ENCODE measurements around the gene MTURN.

Gene MTURN

GRCh38 chr7:30136117-30136731 lies 1.4 kb downstream of the MTURN start:
- no peak for DNase-seq

DNA sequence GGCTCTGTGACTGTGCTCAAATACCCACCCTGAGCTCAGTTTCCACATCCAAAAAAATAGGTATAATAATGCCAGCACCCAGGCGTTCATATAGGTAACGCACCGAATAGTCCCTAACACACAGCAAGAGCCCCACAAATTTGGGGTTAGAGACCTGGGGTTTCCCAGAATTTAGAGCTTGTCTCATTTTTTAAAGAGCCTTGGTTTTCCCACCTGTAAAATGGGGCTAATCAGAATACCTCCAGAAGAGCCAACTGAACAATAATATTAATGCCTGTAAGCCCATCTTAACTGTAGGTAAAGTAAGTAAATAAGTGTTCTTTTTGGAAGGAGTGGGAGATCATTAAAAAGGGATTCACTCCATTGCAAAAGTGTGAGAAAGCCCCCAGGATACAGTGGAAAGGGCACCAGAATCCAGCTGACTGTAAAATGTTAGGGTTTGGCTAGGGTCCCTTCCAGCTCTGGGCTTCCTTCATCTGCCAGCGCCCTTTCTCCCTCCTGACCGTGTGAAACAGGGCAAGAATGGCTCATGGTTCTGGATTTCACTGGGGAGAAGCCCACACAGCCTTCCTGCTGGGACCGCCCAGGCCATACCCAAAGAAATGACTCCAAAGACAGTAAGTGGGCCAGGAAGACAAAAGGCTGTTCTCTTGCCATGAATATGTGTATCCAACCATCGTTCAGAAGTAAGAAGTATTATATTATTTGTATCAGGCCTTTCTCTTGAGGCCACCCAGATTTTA lies 2.1 kb downstream of the MTURN start:
- DNase-seq, result no peak

DNA sequence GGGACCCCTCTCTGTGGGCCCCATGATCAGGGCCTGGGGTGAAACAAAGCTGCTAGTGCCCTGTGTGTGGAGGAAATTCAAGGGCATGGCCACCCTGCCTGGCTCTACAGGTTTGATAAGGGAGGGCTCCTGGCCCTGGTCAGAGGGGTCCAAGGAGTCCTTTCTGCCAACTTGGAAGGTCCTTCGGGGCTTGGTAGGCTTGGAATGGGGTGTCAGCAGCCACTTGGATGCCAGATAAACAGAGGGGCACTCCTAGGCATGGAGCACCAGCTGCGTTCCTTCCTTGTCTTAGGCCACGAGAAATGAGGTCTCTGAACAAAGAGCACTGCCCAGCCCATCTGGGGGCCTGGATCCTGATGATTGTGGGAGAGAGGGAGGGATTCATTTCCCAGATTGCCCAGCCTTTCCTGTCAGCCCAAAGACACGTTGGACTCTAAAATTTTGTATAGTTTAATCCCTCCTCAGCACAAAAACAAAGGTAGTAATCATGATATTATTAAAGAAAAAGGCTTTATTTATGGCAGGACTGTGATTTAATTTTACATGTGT lies 5.1 kb downstream of the MTURN start:
- no peak for DNase-seq

DNA sequence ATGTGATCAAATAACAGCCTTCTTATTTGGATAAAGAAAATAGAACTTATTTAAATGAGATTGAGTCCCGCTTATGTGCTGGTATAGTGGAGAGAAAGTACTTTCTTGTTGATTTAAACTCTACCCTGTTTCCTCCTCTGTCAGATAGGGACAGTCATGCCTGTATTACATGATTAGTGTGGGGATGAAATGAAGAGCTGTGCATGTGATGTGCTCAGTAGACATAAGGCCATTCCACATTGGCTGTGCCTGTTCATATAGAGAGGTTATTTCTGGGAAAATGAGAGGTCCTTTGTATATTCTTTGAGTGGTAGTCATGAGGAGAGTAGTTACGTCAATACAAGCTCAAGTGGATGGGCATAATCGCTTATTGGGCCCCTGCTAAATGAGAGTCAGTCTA lies 5.7 kb downstream of the MTURN start:
- DNase-seq, result no peak

DNA sequence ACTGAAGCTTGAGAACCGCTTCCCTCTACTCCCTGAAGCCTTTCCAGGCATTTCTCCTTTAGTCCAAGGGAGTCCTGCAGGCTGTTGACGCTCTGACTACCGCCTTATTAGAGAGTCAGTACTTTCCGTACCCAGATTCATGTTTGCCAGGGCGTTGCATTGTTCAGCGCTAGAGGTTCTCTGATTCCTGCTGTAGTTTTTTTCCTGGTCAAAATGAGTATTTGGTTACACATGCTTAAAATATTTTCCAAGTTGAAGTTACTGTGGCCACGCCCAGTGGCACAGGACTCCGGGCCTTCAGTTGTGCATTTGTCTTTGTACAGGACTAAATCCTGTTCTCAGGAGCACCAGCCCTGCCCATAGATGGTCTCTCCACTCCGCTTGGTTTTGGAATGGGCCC lies 7.9 kb downstream of the MTURN start:
- no peak for DNase-seq

- DNase-seq, result peak; percentile 19
Observed at GRCh38 chr7:30143748-30144251, 9.0 kb downstream of the MTURN start.

DNA sequence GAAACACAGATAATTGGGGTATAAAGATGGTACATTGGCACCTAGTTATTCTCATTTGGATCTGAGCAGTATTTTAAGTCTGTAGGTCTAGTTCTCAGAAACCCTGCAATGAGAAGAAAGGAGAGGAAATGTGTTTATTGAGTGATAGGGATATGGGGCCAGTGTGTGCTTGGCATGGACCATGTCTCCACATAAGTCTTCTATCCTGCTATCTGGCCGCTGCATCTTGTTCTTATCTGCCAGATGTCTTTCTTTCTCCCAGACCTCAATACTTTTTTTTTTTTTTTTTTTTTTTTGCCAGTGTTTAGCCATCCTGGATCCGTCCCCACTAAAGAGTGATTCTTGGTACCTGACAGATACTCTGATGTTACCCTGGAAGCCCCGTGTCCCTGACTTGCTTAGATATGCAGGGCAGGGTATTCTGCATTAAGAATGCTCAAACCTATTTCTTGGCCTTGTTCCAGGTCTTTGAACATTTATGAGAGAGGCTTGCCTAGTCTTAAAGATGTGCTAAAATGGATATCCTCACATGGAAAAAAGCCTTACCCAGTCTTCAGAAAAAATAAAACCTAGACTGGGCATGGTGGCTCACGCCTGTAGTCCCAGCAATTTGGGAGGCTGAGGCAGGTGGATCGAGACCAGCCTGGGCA lies 10.0 kb downstream of the MTURN start:
- no peak for DNase-seq

GRCh38 chr7:30145426-30145970 lies 10.7 kb downstream of the MTURN start:
- no peak for DNase-seq

GRCh38 chr7:30146127-30146612 lies 11.4 kb downstream of the MTURN start:
- peak; percentile 52 for DNase-seq

DNA sequence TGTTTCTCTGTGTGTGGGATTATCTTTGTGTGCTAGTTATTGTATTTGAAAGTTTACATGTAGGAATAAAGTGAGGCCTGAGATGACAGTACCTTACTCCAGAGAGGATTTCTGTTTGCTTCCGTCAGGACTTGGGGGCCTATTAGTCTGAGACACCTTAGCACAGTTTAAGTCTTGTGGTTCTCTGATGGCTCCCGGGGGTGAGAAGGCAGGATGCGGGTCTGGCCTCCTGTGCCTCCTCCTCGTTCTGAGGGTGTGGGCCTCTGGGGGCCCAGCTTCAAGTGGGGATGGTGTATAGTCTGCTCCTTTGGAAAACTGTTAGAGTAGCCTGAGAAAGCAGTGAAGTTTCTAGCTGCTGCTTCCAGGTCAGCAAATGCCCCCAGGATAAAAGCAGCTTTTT lies 12.4 kb downstream of the MTURN start:
- DNase-seq, result no peak

DNA sequence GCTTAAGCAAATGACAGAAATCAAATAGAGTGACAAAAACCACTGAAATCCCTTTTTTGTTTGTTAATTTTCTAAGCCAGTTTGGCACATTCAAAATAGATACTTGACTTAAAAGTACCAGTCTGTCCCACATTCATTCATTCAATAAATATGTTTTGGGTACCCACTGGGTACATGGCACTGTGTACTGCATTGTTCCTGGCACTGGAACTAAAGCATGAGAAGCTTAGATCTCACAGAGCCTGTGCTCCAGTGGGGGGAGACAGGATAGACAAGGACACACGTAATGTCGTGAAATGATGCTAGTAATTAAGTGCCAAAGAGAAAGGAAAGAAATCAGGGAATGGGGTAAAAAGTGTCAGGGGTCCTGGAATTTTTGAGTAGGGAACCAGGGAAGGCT lies 13.0 kb downstream of the MTURN start:
- no peak for DNase-seq

GRCh38 chr7:30148426-30148825 lies 13.6 kb downstream of the MTURN start:
- DNase-seq, result no peak

- DNase-seq, result peak; percentile 62
Observed at GRCh38 chr7:30148951-30149459, 14.2 kb downstream of the MTURN start.

DNA sequence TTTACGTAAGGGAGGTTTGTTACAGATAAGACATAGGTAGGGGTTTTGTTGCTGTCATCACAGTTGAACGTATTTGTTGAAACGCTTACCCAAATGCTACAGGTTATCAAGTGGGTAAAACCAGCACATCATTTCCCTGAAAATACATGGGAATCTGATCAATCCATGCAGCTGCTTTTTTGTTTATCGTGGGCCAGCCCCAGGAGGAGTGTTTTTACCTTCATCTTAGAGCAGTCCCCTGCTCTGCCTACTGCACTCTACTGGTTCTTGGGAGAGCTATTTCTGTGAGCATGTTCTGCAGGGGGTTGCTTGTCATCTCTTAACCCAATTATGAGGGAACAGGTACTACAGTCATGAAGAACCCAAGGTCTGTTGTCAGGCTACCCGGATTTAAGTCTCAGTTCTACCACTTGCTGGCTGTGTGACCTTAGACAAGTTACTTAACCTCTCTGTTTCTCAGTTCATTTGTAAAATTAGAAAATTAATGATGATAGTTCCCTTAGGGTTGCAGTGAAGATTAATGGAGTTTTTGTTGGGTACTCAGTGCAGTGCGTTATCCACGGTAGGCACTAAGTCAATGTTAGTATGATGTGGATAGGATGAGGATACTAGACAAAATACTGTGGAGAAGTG lies 15.0 kb downstream of the MTURN start:
- DNase-seq, result no peak

GRCh38 chr7:30150711-30151110 lies 15.9 kb downstream of the MTURN start:
- DNase-seq, result no peak

DNA sequence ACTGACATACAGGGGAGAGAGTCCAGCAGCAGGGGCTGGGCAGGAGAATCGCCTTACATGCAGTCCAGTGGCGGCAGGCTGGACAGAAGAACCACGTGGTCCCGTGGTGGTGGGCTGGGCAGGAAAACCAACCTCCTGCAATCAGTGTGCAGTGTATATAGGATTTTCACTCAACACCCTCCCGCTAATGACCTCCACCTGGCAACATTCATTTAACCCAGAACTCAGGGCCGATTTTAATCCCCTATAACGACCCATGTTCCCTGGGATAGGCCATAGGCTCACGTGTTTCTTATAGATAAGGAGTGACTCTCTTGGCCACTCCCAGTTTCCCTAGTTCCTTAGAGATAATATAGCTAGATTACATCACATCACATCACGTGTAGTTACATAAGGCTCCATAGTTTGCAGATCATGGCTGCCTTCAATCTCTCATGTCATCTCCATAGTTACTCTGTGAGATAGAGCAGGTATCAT lies 19.4 kb downstream of the MTURN start:
- no peak for DNase-seq

DNA sequence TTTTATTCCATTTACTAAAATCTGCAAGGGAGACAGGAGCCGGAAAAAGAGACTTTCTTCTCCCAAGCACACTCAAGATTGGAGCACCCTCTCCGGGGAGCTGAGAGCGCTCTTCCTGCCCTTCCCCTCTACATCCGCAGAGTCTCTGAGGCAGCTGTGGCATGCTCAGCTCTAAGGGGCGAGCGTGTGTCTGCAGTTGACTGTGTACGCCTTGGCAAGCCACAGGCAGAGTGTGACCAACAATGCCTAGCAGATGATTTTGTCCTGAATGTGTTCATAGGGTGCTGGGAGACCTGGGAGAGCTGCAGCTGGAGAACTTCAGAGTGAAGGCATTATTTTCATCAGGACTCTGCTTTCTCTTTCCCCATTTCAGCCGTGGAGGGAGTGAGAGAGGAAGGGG lies 20.7 kb downstream of the MTURN start:
- DNase-seq, result no peak

- peak; percentile 58 for DNase-seq
Observed at GRCh38 chr7:30157204-30157603, 22.4 kb downstream of the MTURN start.

DNA sequence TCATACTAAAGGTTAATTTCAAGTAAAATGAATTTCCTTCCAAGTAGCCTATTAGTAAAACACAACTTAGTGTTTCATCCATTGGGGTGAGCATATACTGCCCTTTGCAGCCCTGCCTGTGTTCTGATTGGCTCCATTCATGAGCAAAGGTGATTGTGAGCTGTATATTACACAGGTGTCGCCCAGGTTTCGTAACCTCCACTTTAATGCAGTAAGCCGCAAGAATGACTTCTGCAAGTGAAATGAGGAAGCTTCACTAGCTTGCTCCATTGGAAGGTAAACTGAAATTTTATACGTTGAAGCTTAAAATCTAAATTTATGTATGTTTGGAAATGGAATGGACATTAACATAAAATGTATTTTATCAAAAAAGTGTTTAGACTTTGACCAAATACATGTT lies 24.4 kb downstream of the MTURN start:
- no peak for DNase-seq

GRCh38 chr7:30159698-30160143 lies 24.9 kb downstream of the MTURN start:
- peak; percentile 32 for DNase-seq

- no peak for DNase-seq
Observed at GRCh38 chr7:30160329-30160728, 25.5 kb downstream of the MTURN start.

- no peak for DNase-seq
Observed at GRCh38 chr7:30162133-30162532, 27.3 kb downstream of the MTURN start.
